Ecto neural progenitor cell (in vitro differentiated cells): ENCODE results near the gene FAM3D.
"Not testable (repeated sequence)": the region's sequence is repeated elsewhere in the genome, so short reads cannot be mapped to it uniquely, and the experiment has no call there.

Source experiments
- DNase-seq: peaks from one replicate; pipeline ENCODE4 v3.0.0-alpha.2; 2018; ENCODE audit warnings: low spot score

Gene FAM3D, protein sequence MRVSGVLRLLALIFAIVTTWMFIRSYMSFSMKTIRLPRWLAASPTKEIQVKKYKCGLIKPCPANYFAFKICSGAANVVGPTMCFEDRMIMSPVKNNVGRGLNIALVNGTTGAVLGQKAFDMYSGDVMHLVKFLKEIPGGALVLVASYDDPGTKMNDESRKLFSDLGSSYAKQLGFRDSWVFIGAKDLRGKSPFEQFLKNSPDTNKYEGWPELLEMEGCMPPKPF

DNA sequence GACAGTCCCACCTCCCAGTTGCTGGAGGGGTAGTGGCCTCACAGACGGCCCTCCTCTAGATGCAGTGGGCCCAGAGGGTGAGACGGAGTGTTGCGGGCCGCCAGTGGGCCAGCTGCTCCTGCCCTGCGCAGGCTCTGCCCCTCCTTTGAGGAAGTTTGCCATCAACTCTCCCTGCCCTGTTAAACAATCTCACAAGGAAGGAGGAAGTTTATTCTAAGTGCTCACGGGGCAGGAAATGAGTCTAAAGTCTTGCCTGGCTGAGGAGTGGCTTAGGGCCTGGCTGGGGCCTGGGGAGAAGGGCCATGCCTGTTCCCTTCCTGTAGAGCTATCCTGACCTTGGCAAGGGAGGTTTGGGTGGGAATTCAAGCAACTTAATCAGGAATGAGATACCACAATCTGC lies at the start of gene FAM3D:
TSS of gene FAM3D (minus strand) at position 92 of the 400 bp plus-strand sequence. CDS start 11,211 bp downstream, outside the sequence.
- DNase-seq, result no peak

DNA sequence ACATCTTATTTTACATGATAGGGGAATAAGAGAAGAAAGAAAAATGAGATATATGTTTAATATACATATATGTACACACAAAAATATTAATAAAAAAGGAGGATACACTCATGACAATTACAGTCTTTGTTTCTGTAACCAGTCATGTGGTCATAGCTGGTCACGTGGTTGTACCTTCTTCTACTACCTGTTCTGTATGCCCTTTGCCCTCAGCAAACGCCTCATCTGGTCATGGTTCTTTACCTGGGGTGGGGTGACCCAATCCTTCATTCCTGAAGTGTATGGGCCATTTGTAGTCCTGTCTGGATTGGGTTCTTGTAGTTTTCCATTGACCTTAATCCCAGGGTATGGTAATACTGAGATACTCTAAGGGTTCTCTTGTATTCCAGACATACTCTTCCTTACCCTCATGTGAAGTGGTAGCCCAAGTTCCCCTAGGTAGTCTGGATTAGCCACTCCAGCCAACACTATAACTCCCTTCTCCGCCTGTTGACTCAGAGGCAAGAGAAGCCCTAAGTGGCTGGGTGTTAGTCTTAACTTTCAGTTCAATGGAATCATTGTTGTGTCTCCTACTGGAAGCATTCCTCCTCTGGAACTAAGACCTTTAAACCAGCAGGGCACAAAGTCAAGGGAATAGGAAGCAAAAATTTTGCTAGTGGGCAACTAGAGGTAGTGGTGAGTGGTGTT lies 47.3 kb upstream of the FAM3D start:
- DNase-seq, result no peak

DNA sequence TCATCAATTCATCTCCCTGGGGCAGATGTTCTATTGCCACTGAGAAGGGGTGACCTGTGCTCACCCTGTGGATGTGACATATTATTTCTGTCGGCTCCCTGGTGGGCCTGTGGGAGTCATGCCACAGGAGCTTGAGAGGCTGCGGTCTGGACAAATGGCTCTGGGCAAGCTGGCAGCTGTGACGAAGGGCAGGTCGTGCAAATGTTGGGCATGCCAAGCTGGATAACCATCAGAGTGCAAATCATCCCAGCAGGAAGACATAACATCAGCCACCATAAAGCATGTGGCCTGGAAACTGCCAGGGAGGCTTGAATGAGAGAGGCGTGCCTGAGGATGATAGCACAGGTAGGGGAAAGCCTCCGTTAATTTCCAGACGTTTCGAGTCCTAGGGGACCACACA lies 45.3 kb upstream of the FAM3D start:
- no peak for DNase-seq

DNA sequence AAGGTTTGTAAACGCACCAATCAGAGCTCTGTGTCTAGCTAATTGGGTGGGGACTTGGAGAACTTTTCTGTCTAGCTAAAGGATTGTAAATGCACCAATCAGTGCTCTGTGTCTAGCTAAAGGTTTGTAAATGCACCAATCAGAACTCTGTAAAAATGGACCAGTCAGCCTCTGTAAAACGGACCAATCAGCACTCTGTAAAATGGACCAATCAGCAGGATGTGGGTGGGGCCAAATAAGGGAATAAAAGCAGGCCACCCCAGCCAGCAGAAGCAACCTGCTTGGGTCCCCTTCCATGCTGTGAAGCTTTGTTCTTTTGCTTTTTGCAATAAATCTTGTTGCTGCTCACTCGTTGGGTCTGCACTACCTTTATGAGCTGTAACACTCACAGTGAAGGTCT lies 42.4 kb upstream of the FAM3D start:
- DNase-seq, result not testable (repeated sequence)

DNA sequence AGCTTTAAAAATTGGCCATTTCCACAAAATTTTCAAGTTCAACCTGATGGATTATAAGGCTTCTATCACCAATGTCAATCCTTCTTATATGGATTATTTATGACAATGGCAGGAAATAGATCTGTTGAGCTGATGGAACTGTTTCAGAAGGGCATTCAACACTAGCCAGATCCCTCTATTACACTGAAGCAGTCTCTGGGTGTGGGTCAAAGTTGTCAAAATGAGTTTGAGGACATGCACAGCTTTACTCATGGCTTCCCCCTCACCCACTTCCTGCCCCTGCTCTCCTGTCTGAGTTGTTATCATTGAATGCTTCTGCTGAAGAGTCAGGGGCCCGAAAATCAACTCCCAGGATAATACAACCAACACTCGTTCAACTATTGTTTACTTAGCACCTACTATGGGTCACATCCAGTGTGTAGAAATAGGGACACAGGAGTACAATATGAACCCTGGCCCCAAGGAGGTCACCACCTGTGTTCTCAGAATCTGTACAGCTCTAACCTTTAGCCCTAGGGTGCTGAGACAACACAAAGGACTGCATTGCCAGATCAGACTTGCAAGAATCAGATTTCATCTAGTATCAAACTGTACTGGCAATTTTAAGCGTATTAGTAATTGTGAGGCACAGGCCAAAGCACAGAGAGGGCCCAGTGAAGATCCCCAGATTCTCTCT lies 41.7 kb upstream of the FAM3D start:
- DNase-seq, result no peak

DNA sequence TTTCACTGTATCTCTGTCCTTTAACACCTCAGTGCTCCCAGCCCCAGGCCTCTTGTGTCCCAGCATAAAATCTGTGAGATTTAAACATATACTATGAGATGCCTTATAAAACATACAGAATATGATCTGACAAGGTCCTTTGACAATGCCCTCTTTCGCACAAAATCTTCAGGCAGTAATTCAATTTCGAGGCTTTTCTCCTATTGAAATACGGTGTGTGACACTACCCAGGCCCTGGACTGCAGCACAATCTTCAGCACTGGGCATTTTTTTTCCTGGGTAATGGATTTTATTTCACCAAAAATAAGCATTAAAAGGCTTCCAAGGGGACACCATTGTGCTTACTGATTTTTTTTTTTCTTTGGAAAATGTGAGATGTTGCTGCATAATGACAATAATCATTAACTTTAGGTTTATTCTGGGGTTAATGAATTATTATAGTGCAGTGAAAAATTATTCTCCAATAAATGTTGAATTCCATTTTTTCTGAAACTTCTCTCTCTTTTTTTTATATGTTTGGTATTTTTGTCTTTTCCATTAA lies 40.9 kb upstream of the FAM3D start:
- no peak for DNase-seq

DNA sequence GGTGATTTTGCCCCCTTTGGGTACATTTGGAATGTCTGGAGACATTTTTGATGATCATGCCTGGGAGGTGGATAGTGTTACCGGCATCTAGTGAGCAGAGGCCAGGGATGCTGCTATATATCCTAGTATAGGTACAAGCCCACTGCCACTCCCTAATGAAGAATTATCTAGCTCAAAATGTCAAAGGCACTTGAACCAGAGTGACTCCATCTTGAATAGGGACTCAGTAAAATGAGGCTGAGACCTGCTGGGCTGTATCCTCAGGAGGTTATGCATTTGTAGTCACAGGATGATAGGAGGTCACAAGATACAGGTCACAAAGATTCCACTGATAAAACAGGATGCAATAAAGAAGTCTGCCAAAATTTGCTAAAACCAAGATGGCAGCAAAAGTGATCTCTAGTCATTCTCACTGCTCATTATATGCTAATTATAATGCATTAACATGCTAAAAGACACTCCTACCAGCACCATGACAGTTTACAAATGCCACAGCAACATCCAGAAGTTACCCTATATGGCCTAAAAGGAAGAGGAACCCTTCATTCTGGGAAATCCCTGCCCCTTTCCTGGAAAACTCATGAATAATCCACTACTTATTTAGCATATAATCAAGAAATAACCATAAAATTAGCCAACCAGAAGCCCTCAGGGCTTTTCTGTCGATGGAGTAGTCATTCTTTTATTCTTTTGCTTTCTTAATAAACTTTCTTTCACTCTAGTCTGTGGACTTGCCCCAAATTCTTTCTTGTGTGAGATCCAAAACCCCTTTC lies 40.0 kb upstream of the FAM3D start:
- DNase-seq, result no peak

DNA sequence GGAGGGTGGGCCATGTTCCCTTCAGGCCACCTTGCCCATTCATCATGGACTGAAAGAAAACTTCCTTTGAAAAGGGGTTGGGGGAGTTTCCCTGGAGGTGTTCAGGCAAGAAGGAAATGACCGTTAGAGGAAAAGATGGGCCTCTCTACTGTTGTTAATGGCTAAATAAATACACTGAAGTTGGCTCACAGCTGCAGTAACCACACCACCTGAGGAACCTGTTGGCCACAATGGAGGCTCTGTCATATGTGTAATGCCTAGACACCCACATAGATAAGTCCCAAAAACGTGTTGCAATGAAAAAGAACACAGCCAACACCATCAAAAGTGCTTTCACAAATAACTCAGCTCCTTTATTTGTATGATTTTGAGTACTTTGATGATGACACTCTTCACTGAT lies 38.2 kb upstream of the FAM3D start:
- no peak for DNase-seq

DNA sequence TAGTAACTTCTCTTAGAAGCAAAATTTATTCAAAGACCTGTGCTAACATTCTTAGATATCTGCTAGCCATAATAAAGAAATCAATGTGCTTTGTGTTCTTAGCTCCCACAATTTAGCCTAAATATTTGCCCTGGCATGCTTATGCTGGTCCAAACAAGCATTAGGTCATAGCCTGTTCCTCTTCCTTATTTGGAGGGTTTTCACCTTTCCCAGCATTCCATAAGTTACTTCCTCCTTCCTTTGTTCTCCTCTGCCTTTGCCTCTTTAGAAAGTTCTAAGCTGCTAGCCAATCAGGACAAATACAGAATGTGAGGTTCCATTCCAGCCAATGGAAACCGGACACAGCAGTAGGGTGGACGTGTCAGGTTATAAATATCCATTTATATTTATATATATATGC lies 37.7 kb upstream of the FAM3D start:
- not testable (repeated sequence) for DNase-seq

DNA sequence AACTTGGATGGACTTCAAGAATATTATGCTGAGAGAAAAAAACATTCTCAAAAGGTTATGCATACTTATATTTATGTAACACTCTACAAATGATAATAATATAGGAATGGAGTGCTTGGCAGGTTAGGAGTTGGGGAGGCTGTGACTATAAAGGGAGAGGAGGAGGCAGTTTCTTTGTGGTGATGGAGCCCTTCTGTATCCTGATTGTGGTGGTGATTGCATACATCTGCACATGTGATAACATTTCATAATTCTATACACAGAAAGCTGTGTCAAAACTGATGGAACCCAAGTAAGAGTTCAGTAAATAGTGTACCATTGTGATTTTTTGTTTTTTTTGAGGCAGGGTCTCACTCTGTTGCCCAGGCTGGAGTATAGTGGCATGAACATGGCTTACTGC lies 31.7 kb upstream of the FAM3D start:
- DNase-seq, result no peak

DNA sequence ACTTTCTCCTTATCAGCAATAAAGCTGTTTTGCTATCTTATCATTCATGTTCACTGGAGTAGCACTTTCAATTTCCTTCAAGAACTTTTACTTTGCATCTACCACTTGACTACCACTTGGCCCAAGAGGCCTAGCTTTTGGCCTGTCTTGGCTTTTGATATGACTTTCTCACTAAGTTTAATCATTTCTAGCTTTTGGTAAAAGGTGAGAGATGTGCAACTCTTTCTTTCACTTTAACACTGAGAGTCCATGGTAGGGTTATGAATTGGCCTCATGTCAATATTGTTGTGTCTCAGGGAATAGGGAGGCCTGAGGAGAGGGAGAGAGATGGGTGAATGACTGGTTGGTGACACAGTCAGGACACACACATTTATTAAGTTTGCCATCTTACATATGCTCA lies 31.0 kb upstream of the FAM3D start:
- no peak for DNase-seq

DNA sequence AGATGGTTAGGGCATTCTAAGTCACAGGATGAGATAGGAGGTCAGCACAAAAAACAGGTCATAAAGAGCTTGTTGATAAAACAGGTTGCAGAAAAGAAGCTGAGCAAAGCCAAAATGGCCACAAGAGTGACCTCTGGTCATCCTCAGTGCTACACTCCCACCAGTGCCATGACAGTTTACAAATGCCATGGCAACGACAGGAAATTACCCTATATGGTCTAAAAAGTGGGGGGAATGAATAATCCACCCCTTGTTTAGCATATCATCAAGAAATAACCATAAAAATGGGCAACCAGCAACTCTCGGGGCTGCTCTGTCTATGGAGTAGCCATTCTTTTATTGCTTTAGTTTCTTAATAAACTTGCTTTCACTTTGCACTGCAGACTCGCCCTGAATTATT lies 30.2 kb upstream of the FAM3D start:
- DNase-seq, result not testable (repeated sequence)

DNA sequence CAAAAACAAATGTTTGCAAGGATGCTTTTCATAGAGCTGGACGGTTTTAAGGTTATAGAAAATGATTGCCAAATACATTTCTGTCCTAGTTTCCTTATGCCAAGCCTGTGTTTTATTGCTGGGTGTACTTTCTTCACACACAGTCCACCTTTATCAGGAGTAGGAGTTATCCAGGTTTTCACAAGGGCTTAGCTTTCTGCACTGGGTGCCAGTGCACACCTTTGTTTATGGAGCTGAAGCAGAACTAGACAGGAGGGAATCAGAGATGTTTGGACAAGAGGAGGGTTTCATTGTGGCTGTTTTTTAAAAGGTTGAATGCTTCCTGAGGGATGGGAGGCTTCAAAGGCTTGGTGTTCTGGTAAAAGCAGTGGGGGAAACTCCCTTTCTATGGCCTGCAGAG lies 29.5 kb upstream of the FAM3D start:
- DNase-seq, result no peak

DNA sequence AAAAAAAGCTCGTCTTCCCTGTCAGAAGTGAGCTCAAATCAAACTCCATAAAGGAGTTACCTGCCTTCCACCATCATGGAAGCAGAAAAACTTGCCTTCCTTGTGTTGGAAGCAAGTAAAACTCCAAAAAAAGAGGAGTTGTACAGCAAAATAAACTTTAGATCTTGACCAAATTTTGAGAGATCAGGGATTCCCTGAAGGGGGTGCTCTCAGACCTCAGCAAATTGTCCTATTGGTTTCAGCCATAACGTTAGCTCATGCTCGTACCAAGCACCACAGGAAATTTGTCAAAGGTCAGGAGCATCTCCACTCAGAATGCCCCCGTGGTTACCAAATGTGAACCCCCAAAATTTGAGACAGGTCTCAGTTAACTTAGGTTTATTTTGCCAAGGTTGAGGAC lies 28.7 kb upstream of the FAM3D start:
- DNase-seq, result not testable (repeated sequence)

DNA sequence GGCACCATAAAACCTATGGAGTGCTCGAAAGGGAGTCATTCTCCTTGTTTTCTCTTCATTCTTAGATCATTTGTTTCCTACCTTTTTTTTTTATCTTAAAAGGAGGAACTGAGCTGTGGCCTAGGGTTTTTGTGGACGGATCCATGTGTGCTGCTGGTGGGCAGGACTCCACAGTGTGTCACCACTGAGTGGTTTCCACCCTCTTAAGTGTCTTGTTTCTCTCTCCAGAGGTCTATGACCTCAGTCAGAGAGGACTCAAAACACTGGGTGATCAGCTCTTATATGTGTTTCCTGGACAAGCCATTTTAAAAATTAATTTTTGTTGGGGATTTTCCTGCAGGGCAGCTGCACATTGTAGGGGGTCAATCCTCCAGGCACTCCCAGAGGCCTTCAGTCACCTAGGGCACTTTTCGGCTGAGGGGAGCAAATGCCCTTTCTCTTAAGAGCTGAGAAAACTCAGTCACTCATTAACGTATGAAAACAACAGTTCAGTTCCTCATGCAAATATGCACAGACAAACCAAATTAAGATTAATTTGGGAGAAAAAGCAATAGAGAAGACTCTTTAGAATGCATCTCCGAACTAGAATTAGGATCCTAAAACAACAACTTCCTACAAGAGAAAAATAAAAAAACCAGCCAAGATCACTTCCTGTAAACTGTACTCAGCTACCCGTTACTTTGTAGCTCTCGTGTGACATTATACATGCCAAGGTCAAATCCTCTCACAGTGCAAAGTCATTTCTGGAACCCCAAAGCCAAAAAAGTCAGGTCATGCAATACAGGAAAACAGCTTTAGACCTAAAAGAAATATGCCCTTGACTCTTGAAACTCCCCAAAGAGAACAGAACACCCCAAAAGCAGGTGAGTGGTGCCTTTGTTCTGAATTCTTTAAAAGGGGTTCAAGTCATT lies 27.6 kb upstream of the FAM3D start:
- DNase-seq, result no peak

DNA sequence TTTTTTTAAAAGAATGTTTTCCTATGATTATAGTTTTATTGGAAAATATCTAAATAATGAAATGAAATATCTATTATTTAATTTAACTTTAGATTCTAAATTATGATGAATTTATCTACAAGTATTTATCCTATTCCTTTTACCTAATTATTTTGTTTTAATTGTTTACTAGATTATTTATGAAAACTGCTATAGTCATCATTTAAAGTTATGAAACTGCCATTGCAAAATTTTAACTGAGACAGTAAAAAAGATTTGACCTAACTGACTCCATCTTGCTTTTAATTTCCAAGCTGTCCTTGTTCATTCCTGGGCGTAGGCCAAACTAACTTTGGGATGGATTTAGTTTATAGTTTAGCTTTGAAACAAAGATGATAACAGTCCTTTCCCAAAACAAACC lies 25.9 kb upstream of the FAM3D start:
- DNase-seq, result no peak

DNA sequence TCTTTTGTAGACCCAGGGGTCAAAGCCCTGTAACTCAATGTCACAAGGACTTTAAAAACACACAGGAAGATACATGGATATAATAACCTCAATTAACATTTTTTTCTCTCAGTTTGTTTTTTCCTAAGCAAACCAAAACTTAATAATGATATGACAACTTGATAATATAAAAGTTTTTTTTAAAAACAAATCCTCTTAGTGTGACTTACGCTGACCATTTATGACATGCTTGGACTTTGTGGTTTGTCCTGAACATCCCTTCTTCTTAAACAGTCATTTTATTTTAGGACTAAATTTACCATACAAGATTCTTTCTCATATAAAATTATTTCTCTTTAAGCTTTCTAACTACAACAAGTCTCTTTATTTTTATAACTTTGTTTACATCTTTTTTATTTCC lies 25.4 kb upstream of the FAM3D start:
- DNase-seq, result no peak

DNA sequence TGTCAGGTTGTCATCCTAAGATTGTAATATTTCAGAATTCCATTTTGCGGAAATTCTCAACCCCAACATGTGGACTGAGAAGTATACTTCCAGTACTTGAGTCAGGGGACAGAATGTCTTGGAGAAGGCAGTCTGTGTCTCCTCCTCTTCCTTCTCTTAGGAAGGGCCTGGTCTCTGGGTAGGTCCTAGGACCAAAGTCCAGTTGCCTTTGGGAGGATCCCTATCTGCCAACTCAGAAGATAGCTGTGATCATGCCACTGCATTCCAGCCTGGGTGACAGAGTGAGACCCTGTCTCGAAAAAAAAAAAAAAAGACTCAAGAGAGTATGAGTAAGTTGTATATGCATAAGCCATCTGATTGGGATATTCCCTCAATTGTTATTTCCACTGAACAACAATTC lies 23.9 kb upstream of the FAM3D start:
- DNase-seq, result no peak

DNA sequence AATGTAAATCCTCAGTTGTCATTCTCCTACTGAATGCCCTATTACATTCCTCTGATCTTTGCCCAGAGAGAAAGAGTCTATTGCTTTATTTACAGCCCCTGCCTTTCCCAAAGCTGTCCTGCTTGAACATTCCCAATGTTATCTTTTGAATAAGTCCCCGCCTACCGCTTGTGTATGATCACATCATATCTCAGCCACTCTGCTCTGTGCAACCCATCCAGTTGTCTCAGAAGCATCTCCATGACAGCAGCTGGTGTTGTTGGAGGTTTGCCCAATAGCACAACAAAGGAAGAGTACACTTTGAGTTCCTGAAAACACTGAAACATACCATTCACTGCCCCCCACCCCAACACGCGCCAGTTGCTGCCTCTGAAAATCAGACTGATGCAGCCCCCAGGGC lies 22.0 kb upstream of the FAM3D start:
- no peak for DNase-seq

DNA sequence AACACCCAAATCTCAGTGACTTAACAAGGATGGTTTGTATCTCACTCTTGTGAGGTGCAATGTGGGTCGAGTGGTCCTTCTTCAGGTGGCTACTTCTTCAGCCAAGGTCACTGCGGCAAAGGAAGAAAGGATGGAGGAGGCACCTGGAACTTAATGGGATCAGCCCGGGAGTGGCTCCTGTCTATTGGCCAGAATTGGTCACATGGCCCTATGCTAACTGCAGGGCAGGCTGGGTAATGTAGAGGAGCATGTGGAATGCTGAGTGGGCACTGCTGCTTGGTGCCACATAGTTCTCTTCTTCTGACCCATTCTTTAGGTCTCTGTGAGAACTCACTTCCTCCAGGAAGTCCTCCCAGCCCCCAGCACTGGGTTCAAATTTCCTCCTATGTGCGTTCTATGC lies 20.3 kb upstream of the FAM3D start:
- no peak for DNase-seq

DNA sequence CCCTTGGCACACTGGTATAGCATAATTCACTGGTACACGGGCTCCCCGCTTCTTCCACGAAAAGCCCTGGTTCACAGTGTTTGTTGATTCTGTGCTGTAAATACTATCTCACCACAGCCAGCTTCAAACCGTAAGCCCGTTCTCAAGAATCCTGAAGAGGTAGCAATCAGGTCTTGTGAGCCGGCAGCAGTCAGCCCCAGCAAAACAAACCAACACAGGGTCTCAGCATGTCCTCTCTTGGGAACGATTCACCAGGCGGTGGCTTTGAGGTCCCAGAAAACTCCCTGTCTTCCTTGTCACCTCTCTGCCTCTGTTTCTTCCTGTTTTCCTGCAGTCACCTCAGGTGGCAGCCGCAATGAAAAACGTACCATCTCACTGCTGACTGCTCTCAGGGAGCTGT lies 19.1 kb upstream of the FAM3D start:
- DNase-seq, result no peak
